ENCODE data around the gene NCAM1.

The NCAM1 gene

DNA sequence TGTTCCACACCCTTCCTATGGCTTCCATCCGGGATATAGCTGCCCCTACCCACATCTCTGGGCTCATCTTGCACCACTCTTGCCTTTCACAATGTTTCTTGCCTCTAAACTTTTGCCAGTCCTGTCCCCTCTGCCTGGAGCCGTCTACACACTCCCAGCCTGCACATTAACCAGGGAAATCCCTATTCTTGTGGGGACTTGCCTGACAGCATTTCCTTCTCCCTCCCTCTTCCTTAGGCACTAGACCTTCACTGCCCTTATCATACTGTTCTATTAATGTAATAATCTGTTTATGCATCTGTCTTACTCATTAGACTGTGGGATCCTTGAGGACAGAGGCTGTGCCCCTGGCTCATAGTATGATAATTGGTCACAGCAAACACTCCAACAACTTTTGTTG lies 347.4 kb downstream of the NCAM1 start:
- DNase-seq (ENCODE audit: low spot score): no peak

DNA sequence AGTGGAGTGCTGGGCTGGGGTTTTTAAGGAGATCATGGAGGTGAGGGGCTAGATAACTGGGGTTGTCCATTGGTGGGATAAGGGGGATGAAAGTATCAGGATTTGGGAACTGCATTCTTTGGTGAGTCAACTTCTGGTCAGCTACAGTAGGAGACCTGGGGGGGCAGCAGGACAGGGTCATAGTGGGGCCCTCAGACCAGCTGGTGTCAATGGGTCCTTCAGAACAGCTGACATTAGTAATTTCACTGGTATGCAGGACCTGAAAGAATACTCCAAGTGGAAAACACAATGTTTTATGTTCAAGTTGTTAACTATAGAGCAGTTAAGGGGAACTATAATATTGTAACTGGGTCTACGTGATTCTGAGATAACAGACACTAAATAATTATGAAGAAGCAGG lies 350.3 kb downstream of the NCAM1 start:
- DNase-seq (ENCODE audit: low spot score): no peak

GRCh38 chr11:113313601-113314000 lies 352.4 kb downstream of the NCAM1 start:
- no peak for DNase-seq (ENCODE audit: low spot score)

- no peak for DNase-seq (ENCODE audit: low spot score)
These were observed 352.8 kb downstream of the NCAM1 start for GRCh38 chr11:113314065-113314388.

DNA sequence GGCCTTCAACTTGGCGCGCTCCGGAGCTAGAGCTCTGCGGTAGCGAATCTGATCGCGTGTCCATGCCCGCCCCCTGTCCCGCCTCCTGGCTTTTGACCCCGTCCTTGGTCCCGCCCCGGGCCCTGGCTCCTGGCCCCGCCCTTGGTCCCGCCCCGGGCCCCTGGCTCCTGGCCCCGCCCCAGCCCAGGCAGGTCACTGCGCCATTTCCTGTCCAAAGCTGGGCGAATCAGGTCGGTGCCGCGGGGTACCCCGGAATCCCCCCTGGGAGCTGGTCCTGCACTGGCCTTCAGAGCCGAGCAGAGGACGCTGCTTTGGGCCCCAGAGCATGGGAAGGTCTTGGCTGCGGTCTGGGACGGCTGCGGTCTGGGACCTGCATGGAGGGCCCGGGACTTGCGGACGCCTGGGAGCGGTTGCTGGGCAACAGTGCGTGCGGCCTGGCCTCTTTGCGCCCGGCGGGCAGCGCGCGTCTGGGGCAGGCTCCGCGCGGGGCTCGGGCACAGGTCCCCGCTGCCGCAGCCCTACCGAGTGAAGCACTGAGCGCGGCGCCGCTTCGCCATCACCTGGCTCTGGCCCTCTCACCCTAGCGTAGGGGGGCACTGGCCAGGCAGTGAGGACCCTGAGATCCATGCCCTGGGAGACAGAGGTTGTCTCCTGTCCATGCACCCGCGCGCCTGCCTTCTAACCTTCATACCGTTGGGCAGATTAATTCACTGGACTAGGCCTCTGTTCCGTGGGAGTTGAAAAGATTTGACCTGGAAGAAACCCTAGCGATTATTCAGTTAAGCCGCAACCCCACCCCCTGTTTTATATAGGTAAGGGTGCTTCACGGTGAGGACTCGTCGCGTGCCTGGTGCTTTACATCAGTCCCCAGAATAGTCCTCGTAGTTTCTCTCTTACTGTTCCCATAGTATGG lies 353.4 kb downstream of the NCAM1 start, which contains the start of gene TTC12:
TTC12 (plus strand) TSS at position 195 of the 913 bp plus-strand sequence. CDS start 1,675 bp downstream, outside the sequence.
- DNase-seq (ENCODE audit: low spot score): peak; percentile 93

GRCh38 chr11:113315811-113316210 lies 354.6 kb downstream of the NCAM1 start:
- peak; percentile 17 for DNase-seq (ENCODE audit: low spot score)

GRCh38 chr11:113316256-113316655 lies 355.0 kb downstream of the NCAM1 start:
- DNase-seq (ENCODE audit: low spot score): no peak

GRCh38 chr11:113317339-113317738 lies 356.1 kb downstream of the NCAM1 start:
- DNase-seq (ENCODE audit: low spot score): no peak

GRCh38 chr11:113319085-113319484 lies 357.9 kb downstream of the NCAM1 start:
- DNase-seq (ENCODE audit: low spot score): no peak

GRCh38 chr11:113322158-113322557 lies 360.9 kb downstream of the NCAM1 start:
- DNase-seq (ENCODE audit: low spot score): no peak

- no peak for DNase-seq (ENCODE audit: low spot score)
These were observed 363.0 kb downstream of the NCAM1 start for GRCh38 chr11:113324250-113324649.

Data from cerebellar cortex (tissue), 1 donor.